GM20000 (cell line): ENCODE data around the gene HOXA9.

Experiments
- DNase-seq: peaks from one replicate; pipeline ENCODE4 v3.0.0; 2012; ENCODE audit warnings: low spot score
- TF ChIP-seq, protein P1 (sequence below): IDR thresholded peaks from 2 replicates; pipeline ENCODE4 v1.5.1; 2012; ENCODE audit warnings: mild to moderate bottlenecking, control low read depth; ENCODE audit errors: extremely low read depth, missing control alignments

HOXA9 gene

DNA sequence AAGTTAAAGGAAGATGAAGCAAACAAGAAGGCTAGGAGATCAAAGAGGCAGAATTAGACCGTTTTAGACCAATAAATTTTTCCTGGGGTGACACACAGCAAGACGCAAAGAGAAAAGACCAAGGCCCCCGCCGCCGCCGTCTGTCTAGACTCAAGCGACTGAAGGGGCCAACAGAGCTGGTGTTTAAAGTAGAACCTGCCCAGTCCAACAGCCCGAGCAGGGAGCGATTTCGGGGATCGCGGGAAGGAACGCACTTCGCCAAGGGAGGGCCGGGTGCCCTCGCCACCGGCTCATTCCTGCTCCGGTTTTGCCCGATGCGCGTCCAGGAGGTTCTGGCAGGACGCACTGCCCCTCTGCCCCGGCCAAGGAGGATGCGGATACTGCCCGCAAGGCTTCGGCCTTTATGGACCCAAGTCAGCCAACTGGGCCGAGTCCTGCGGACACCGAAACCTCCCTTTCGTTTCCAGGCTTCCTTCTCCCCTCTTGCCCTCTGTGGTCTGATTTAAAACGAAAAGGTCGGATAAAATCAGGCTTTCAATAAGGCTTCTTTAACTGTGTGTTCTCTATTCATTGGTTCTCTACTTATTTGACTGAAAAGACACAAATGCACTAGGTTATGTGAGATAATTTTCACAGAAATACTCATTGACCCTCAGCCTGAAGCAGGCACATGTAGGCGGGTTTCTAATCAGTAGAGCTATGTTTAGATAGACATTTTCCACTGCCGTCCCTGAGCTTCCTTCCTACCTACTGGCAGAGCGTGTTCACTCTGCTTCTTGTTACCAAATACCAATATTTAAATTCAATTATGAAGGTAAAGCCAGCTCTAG is 6.7 kb downstream of the HOXA9 start:
- TF ChIP-seq, protein P1, sequence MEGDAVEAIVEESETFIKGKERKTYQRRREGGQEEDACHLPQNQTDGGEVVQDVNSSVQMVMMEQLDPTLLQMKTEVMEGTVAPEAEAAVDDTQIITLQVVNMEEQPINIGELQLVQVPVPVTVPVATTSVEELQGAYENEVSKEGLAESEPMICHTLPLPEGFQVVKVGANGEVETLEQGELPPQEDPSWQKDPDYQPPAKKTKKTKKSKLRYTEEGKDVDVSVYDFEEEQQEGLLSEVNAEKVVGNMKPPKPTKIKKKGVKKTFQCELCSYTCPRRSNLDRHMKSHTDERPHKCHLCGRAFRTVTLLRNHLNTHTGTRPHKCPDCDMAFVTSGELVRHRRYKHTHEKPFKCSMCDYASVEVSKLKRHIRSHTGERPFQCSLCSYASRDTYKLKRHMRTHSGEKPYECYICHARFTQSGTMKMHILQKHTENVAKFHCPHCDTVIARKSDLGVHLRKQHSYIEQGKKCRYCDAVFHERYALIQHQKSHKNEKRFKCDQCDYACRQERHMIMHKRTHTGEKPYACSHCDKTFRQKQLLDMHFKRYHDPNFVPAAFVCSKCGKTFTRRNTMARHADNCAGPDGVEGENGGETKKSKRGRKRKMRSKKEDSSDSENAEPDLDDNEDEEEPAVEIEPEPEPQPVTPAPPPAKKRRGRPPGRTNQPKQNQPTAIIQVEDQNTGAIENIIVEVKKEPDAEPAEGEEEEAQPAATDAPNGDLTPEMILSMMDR: no peak
- DNase-seq: no peak

DNA sequence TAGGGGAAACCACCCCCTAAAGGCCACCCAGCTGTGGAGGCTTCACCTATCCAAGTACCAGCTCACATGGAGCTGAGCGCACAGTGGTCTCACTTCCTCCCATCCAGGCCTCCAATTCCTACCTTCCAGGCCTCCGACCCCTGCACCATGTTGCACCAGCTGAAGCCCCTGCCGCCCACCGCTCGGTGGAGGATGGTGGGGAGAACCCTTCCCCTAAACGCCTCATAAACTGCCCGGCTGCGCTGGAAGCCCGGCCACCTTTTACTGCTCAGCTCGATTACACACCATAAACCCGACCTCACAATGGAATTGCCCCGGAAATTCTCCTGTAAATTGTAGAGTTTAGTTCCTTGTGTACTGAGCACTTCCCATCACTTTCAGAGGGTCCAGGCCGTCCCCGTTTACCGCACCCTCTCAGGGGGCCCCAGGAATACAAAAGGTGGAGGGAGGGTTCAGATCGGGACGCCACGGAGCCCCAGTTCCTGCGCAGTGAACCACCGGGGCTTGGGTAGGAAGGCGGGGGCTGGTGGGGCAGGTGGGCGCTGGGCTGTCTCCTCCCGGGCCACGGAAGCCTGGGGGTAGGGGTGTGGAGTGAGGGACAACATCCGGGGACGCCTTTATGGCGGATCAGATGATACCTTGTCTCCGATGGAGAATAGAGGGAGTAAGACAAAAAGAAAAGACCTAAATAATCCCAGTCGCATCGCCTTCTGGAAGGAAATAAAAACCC is 7.5 kb downstream of the HOXA9 start:
- no peak for DNase-seq
- TF ChIP-seq, protein P1: no peak

DNA sequence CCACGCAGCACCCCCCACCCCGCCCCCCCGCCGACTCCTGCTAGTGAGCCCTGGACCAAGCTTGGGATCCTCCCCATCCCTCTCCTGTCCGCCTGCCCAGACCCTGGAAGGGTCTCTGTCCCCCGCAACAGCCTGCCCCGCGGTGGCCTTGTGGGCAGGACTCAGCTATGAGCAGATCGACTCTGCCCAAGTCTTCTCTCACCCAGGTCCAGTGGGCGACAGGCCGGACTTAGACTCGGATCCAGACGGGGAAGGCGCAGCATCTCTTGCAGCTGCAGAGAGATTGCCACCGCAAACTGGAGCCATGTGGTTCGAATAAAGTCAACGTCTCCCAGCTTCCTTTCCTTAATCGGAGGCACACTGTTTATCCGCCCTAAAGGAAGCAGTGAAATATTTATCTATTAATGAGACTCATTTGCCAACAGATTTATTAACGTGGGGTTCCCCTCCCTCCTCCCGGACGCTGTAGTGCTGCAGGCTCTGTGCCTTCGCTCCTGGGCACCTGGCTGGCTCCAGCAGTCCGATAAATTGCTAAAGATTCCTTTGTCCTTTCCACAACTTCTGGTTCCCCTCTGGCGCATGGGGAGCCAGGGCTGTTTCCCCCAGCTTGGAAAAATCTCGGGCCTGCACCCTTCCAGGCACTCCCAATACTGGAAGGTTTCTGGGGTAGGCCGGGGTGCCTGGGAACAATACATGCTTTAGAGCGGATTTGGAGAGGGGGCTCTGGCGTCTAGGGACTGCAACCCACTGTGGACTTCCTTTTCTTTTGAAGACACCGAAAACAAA is 8.2 kb downstream of the HOXA9 start:
- TF ChIP-seq, protein P1: no peak
- DNase-seq: no peak

DNA sequence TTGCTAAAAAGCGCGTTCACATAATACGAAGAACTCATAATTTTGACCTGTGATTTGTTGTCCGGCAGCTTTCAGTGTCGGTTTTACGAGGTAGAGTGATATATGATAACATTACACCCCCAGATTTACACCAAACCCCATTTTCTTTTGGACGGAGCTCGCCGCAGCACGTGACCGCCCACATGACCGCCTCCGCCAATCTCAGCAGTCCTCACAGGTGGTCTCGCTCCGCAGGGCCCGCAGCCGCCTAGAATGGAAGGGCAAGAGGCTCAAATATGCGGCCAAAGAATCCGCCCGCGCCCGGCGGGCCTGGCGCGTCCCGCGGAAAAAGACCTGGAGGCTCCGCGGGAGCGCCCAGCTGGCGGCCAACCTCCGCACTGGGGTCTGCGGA is 8.8 kb downstream of the HOXA9 start, which contains the start of gene HOXA7:
TSS of gene HOXA7 (minus strand) at position 168 of the 391 bp plus-strand sequence. CDS start at position 38, 130 bp downstream.
- no peak for DNase-seq
- TF ChIP-seq, protein P1: no peak

DNA sequence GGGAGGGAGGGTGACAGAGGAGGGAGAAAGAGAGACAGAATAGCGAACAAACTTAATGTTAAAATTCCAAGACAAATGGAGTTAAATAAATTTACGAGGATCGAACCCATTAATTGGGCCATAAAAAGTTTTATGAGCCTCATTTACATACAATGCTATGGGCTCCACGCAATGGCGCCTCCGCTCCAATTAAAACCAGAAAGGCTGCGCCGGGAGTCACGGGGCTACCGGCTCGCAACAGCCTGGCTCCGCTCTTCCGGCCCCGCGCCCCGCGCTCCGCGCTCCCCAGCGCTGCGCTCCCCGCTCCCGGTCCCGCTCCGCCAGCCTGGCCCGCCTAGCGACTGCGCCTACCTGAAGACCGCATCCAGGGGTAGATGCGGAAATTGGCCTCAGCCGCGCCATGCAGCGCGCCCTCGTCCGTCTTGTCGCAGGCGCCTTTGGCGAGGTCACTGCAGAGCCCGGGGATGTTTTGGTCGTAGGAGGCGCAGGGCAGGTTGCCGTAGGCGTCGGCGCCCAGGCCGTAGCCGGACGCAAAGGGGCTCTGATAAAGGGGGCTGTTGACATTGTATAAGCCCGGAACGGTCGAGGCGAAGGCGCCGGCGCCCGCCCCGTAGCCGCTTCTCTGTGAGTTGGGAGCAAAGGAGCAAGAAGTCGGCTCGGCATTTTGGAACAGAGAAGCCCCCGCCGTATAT is 9.4 kb downstream of the HOXA9 start:
- no peak for DNase-seq
- TF ChIP-seq, protein P1: no peak

DNA sequence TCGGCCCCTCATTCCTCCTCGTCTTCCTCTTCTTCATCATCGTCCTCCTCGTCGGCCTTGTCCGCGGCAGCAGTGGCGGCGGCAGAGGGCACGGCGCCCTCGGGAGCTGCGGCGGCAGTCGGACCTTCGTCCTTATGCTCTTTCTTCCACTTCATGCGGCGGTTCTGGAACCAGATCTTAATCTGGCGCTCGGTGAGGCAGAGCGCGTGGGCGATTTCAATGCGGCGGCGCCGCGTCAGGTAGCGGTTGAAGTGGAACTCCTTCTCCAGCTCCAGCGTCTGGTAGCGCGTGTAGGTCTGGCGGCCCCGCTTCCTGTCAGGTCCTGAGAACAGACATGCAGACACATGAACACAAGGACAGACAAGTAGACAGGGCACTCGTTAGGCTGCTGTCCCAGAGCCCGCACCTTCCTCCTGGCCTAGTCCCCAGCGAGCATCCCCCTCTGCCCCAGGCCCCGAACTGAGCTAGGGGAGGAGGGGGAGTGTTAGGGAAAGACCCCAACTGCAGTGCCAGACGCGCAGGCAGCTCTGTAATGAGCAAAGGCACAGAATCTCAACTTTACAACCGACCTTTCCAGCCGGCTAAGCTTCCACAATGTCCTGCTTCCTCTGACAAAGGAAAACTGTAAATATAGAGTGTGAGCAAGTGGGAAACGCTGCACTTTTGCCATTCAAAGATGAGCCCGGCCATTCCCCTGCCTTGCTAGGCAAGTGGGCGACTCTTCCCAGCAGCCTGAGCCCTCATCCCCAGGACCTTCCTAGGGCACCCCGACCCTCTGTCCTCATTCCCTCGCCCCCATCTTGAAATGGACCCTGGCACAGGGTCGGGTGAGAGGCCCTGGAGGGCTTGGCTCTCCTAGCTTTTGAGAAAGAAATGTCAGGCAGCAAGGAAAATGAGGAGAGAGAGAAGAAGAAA is 10.2 kb downstream of the HOXA9 start:
- TF ChIP-seq, protein P1: no peak
- DNase-seq: no peak
